K562 (cell line): ENCODE measurements around the gene C1orf174. TPM values are rescaled to one million over a fixed set of nuclear protein-coding genes. Genes with fewer than 3 reads are reported as not detected.

Source experiments
- polyA plus RNA-seq, 8 experiments: library from polyadenylated mRNA; depleted of rRNA in 4 of 8; stranded (reverse) in 5 of 8; unstranded in 3 of 8; fragments of >200 nt; fragmentation: Nextera tagmentation in 2 of 8; fragmentation: Illumina TruSeq in 1 of 8; extraction: Ambion mirVana in 2 of 8; extraction: Trizol in 1 of 8; gene quantifications; 2 replicates each; pipeline versions ENCODE4 v1.2.1 to v1.2.3, GENCODE V29; 2011 to 2014; ENCODE audit warnings: inconsistent platforms in 1 of 8, missing spikeins in 1 of 8
- total RNA-seq, 7 experiments: library from RNA; depleted of rRNA in 6 of 7; stranded (reverse); fragments of >200 nt in 6 of 7; fragmentation: Illumina TruSeq in 2 of 7; extraction: Trizol in 2 of 7; gene quantifications; 2 replicates each; pipeline versions ENCODE4 v1.2.1 to v1.2.3, GENCODE V29; 2011 to 2021; ENCODE audit warnings: low replicate concordance in 1 of 7
- TF ChIP-seq, protein P1 (sequence below), 3 experiments: IDR thresholded peaks in 2 of 3; conservative IDR thresholded peaks in 1 of 3; 2 replicates each; pipeline ENCODE4 v1.5.1; 2011 to 2012; ENCODE audit warnings: low read length in 3 of 3, mild to moderate bottlenecking in 3 of 3, control low read depth in 2 of 3, improper control_type of control experiment in 1 of 3, inconsistent platforms in 1 of 3, low read depth in 1 of 3, mixed read lengths in 1 of 3, moderate library complexity in 1 of 3; ENCODE audit not compliant: insufficient read depth in 2 of 3
- TF ChIP-seq, protein P2 (sequence below): fragments of 450-650 bp; IDR thresholded peaks from 2 replicates; pipeline ENCODE4 v1.6.1; 2016; ENCODE audit warnings: mild to moderate bottlenecking, moderate library complexity
- TF ChIP-seq, protein P3 (sequence below), 2 experiments: fragments of 450-650 bp; formaldehyde crosslinking in 1 of 2; IDR thresholded peaks; 2 replicates each; pipeline versions ENCODE4 v1.4.0 to v1.6.1; 2014 to 2020; ENCODE audit warnings: mild to moderate bottlenecking in 2 of 2, borderline replicate concordance in 1 of 2, low read depth in 1 of 2

Gene C1orf174
- total and polyA plus RNA-seq, 9 of the 15 experiments (the other 6 are each of a cell fraction or from before 2014, with no cell fraction given): 38.5 to 64.9 (median 45.4) TPM

DNA sequence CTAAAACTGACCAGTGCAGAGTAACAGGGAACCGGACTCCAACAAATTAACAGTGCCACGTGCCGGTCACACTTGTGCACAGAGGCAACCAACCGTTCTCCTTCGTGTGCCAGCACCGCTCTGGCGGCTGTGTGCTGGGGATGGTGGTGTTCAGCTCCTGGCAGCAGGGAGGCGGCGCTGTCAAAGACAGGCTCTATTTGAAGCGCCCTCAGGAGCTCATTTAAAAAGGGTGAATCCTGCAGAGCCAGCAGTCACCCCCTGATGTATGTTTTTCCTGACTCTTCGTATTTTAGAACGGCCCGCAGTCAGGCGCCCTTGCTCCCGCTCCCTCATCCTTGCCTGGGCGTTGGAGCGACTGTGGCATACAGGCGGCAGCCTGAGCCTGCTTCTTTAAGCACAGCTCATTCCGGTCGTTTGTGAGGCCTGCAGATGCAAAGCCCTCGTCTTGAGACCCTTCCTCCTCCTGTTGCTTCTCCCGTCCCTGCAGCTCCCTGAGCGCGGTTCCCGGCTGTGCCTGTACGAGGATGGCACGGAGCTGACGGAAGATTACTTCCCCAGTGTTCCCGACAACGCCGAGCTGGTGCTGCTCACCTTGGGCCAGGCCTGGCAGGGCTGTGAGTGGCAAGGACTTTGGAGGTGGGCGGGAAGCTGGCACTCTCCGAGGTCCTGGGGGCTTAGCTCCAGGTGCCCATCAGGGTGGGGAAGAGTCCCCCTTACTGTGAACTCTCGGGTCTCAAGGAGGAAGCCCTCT, 41.7 kb downstream of the C1orf174 start (continued):
- TF ChIP-seq, protein P1, sequence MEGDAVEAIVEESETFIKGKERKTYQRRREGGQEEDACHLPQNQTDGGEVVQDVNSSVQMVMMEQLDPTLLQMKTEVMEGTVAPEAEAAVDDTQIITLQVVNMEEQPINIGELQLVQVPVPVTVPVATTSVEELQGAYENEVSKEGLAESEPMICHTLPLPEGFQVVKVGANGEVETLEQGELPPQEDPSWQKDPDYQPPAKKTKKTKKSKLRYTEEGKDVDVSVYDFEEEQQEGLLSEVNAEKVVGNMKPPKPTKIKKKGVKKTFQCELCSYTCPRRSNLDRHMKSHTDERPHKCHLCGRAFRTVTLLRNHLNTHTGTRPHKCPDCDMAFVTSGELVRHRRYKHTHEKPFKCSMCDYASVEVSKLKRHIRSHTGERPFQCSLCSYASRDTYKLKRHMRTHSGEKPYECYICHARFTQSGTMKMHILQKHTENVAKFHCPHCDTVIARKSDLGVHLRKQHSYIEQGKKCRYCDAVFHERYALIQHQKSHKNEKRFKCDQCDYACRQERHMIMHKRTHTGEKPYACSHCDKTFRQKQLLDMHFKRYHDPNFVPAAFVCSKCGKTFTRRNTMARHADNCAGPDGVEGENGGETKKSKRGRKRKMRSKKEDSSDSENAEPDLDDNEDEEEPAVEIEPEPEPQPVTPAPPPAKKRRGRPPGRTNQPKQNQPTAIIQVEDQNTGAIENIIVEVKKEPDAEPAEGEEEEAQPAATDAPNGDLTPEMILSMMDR (IDR thresholded peaks at IDR 0.05 in 2 of 3, conservative IDR thresholded peaks at IDR 0.05 in 1 of 3; ENCODE audit: insufficient read depth in 2 of 3, low read depth in 1 of 3, low read length in 3 of 3): peak in 2 of 3 experiments; percentile 47 to 58; a peak in 4 of 6 replicates
- TF ChIP-seq, protein P2, sequence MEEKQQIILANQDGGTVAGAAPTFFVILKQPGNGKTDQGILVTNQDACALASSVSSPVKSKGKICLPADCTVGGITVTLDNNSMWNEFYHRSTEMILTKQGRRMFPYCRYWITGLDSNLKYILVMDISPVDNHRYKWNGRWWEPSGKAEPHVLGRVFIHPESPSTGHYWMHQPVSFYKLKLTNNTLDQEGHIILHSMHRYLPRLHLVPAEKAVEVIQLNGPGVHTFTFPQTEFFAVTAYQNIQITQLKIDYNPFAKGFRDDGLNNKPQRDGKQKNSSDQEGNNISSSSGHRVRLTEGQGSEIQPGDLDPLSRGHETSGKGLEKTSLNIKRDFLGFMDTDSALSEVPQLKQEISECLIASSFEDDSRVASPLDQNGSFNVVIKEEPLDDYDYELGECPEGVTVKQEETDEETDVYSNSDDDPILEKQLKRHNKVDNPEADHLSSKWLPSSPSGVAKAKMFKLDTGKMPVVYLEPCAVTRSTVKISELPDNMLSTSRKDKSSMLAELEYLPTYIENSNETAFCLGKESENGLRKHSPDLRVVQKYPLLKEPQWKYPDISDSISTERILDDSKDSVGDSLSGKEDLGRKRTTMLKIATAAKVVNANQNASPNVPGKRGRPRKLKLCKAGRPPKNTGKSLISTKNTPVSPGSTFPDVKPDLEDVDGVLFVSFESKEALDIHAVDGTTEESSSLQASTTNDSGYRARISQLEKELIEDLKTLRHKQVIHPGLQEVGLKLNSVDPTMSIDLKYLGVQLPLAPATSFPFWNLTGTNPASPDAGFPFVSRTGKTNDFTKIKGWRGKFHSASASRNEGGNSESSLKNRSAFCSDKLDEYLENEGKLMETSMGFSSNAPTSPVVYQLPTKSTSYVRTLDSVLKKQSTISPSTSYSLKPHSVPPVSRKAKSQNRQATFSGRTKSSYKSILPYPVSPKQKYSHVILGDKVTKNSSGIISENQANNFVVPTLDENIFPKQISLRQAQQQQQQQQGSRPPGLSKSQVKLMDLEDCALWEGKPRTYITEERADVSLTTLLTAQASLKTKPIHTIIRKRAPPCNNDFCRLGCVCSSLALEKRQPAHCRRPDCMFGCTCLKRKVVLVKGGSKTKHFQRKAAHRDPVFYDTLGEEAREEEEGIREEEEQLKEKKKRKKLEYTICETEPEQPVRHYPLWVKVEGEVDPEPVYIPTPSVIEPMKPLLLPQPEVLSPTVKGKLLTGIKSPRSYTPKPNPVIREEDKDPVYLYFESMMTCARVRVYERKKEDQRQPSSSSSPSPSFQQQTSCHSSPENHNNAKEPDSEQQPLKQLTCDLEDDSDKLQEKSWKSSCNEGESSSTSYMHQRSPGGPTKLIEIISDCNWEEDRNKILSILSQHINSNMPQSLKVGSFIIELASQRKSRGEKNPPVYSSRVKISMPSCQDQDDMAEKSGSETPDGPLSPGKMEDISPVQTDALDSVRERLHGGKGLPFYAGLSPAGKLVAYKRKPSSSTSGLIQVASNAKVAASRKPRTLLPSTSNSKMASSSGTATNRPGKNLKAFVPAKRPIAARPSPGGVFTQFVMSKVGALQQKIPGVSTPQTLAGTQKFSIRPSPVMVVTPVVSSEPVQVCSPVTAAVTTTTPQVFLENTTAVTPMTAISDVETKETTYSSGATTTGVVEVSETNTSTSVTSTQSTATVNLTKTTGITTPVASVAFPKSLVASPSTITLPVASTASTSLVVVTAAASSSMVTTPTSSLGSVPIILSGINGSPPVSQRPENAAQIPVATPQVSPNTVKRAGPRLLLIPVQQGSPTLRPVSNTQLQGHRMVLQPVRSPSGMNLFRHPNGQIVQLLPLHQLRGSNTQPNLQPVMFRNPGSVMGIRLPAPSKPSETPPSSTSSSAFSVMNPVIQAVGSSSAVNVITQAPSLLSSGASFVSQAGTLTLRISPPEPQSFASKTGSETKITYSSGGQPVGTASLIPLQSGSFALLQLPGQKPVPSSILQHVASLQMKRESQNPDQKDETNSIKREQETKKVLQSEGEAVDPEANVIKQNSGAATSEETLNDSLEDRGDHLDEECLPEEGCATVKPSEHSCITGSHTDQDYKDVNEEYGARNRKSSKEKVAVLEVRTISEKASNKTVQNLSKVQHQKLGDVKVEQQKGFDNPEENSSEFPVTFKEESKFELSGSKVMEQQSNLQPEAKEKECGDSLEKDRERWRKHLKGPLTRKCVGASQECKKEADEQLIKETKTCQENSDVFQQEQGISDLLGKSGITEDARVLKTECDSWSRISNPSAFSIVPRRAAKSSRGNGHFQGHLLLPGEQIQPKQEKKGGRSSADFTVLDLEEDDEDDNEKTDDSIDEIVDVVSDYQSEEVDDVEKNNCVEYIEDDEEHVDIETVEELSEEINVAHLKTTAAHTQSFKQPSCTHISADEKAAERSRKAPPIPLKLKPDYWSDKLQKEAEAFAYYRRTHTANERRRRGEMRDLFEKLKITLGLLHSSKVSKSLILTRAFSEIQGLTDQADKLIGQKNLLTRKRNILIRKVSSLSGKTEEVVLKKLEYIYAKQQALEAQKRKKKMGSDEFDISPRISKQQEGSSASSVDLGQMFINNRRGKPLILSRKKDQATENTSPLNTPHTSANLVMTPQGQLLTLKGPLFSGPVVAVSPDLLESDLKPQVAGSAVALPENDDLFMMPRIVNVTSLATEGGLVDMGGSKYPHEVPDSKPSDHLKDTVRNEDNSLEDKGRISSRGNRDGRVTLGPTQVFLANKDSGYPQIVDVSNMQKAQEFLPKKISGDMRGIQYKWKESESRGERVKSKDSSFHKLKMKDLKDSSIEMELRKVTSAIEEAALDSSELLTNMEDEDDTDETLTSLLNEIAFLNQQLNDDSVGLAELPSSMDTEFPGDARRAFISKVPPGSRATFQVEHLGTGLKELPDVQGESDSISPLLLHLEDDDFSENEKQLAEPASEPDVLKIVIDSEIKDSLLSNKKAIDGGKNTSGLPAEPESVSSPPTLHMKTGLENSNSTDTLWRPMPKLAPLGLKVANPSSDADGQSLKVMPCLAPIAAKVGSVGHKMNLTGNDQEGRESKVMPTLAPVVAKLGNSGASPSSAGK: peak; percentile 75
- TF ChIP-seq, protein P3, sequence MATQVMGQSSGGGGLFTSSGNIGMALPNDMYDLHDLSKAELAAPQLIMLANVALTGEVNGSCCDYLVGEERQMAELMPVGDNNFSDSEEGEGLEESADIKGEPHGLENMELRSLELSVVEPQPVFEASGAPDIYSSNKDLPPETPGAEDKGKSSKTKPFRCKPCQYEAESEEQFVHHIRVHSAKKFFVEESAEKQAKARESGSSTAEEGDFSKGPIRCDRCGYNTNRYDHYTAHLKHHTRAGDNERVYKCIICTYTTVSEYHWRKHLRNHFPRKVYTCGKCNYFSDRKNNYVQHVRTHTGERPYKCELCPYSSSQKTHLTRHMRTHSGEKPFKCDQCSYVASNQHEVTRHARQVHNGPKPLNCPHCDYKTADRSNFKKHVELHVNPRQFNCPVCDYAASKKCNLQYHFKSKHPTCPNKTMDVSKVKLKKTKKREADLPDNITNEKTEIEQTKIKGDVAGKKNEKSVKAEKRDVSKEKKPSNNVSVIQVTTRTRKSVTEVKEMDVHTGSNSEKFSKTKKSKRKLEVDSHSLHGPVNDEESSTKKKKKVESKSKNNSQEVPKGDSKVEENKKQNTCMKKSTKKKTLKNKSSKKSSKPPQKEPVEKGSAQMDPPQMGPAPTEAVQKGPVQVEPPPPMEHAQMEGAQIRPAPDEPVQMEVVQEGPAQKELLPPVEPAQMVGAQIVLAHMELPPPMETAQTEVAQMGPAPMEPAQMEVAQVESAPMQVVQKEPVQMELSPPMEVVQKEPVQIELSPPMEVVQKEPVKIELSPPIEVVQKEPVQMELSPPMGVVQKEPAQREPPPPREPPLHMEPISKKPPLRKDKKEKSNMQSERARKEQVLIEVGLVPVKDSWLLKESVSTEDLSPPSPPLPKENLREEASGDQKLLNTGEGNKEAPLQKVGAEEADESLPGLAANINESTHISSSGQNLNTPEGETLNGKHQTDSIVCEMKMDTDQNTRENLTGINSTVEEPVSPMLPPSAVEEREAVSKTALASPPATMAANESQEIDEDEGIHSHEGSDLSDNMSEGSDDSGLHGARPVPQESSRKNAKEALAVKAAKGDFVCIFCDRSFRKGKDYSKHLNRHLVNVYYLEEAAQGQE (IDR thresholded peaks at IDR 0.05; ENCODE audit: borderline replicate concordance): 0 out of 2 replicates have a peak, but pooled peaks have one; percentile 4
- TF ChIP-seq, protein P3 (CRISPR knock-in tag; IDR thresholded peaks at IDR 0.05; ENCODE audit: low read depth): no peak
